Measurements from ENCODE around the gene SEC24B. TPM values are rescaled to one million over a fixed set of nuclear protein-coding genes. Genes with fewer than 3 reads are reported as not detected.

Gene SEC24B
- total RNA-seq: 26.1 TPM

GRCh38 chr4:109433205-109434006 lies at the start of gene SEC24B:
TSS of gene SEC24B (plus strand) at chr4:109433815. CDS start at chr4:109433870, 55 bp downstream.
- peak; percentile 74 to 81 for DNase-seq (ENCODE audit: low spot score in 2 of 2)
- no peak for FAIRE-seq

GRCh38 chr4:109383823-109384222 lies 49.8 kb upstream of the SEC24B start:
- DNase-seq (ENCODE audit: low spot score in 2 of 2) (no peak), FAIRE-seq (no peak)

GRCh38 chr4:109385260-109385659 lies 48.4 kb upstream of the SEC24B start:
- FAIRE-seq: no peak
- DNase-seq (ENCODE audit: low spot score in 2 of 2): no peak

- FAIRE-seq (no peak), DNase-seq (ENCODE audit: low spot score in 2 of 2) (no peak)
Measured at GRCh38 chr4:109389369-109390114, 44.1 kb upstream of the SEC24B start.

- DNase-seq (ENCODE audit: low spot score in 2 of 2) (no peak), FAIRE-seq (no peak)
Measured at GRCh38 chr4:109390115-109390768, 43.4 kb upstream of the SEC24B start.

GRCh38 chr4:109395694-109396093 lies 37.9 kb upstream of the SEC24B start:
- DNase-seq (ENCODE audit: low spot score in 2 of 2) (no peak), FAIRE-seq (no peak)

- DNase-seq (ENCODE audit: low spot score in 2 of 2) (no peak), FAIRE-seq (no peak)
Measured at GRCh38 chr4:109398928-109399327, 34.7 kb upstream of the SEC24B start.

- FAIRE-seq (peak; percentile 39), DNase-seq (ENCODE audit: low spot score in 2 of 2) (peak; percentile 7 to 45)
Measured at GRCh38 chr4:109406337-109406931, 27.2 kb upstream of the SEC24B start.

GRCh38 chr4:109407027-109407737 lies 26.4 kb upstream of the SEC24B start:
- FAIRE-seq (no peak), DNase-seq (ENCODE audit: low spot score in 2 of 2) (no peak)

- DNase-seq (ENCODE audit: low spot score in 2 of 2): no peak
- no peak for FAIRE-seq
Measured at GRCh38 chr4:109408711-109409110, 24.9 kb upstream of the SEC24B start.

- FAIRE-seq (no peak), DNase-seq (ENCODE audit: low spot score in 2 of 2) (no peak)
Measured at GRCh38 chr4:109410226-109410625, 23.4 kb upstream of the SEC24B start.

GRCh38 chr4:109410776-109411175 lies 22.8 kb upstream of the SEC24B start:
- DNase-seq (ENCODE audit: low spot score in 2 of 2) (no peak), FAIRE-seq (no peak)

GRCh38 chr4:109411964-109412363 lies 21.7 kb upstream of the SEC24B start:
- DNase-seq (ENCODE audit: low spot score in 2 of 2): no peak

GRCh38 chr4:109412776-109413175 lies 20.8 kb upstream of the SEC24B start:
- DNase-seq (ENCODE audit: low spot score in 2 of 2): no peak
- no peak for FAIRE-seq

More at GRCh38 chr4:109411964-109412363, 21.7 kb upstream of the SEC24B start:
- FAIRE-seq: no peak

GRCh38 chr4:109414938-109415337 lies 18.7 kb upstream of the SEC24B start:
- DNase-seq (ENCODE audit: low spot score in 2 of 2) (no peak), FAIRE-seq (no peak)

GRCh38 chr4:109418588-109418987 lies 15.0 kb upstream of the SEC24B start:
- FAIRE-seq: no peak

GRCh38 chr4:109419679-109420078 lies 13.9 kb upstream of the SEC24B start:
- FAIRE-seq: no peak
- DNase-seq (ENCODE audit: low spot score in 2 of 2): no peak

More at GRCh38 chr4:109418588-109418987, 15.0 kb upstream of the SEC24B start:
- no peak for DNase-seq (ENCODE audit: low spot score in 2 of 2)

GRCh38 chr4:109424093-109424841 lies 9.3 kb upstream of the SEC24B start:
- DNase-seq (ENCODE audit: low spot score in 2 of 2): no peak
- no peak for FAIRE-seq

GRCh38 chr4:109425405-109425804 lies 8.2 kb upstream of the SEC24B start:
- DNase-seq (ENCODE audit: low spot score in 2 of 2) (no peak), FAIRE-seq (no peak)

Measured in frontal cortex (tissue), 4 donors.